HG03469 (cell line): ENCODE data around the gene TRIM41.
A peak's percentile ranks its signal among the peaks of the same experiment; 100 is the strongest.

Source experiments
- ATAC-seq: cut with Tn5 transposase; IDR thresholded peaks from one replicate; pipeline ENCODE4 v1.9.1; 2021; ENCODE audit warnings: mild to moderate bottlenecking, moderate library complexity, moderate number of reproducible peaks; ENCODE audit not compliant: unreplicated experiment

The TRIM41 gene

GRCh38 chr5:181230551-181230950 lies 7.5 kb downstream of the TRIM41 start:
- ATAC-seq, result no peak

- no peak for ATAC-seq
Measured at GRCh38 chr5:181231432-181231831, 8.4 kb downstream of the TRIM41 start.

DNA sequence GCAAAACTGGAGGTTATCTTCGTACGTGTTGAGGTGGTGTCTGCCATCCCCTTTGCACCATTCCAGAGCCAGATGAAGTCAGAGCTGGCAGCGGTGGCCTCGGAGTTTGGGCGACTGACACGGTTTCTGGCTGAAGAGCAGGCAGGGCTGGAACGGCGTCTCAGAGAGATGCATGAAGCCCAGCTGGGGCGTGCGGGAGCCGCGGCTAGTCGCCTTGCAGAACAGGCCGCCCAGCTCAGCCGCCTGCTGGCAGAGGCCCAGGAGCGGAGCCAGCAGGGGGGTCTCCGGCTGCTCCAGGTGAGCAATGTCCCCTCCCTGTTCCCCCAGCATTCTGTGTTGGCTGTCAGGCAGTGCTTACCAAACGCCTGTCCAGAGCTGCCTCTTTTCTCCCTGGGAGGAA lies 9.5 kb downstream of the TRIM41 start:
- no peak for ATAC-seq

- ATAC-seq, result no peak
Measured at GRCh38 chr5:181233088-181233800, 10.2 kb downstream of the TRIM41 start.

- ATAC-seq, result no peak
Measured at GRCh38 chr5:181233801-181234454, 10.8 kb downstream of the TRIM41 start.

- no peak for ATAC-seq
Measured at GRCh38 chr5:181234455-181235306, 11.6 kb downstream of the TRIM41 start.

GRCh38 chr5:181235323-181235688 lies 12.2 kb downstream of the TRIM41 start:
- ATAC-seq, result no peak

DNA sequence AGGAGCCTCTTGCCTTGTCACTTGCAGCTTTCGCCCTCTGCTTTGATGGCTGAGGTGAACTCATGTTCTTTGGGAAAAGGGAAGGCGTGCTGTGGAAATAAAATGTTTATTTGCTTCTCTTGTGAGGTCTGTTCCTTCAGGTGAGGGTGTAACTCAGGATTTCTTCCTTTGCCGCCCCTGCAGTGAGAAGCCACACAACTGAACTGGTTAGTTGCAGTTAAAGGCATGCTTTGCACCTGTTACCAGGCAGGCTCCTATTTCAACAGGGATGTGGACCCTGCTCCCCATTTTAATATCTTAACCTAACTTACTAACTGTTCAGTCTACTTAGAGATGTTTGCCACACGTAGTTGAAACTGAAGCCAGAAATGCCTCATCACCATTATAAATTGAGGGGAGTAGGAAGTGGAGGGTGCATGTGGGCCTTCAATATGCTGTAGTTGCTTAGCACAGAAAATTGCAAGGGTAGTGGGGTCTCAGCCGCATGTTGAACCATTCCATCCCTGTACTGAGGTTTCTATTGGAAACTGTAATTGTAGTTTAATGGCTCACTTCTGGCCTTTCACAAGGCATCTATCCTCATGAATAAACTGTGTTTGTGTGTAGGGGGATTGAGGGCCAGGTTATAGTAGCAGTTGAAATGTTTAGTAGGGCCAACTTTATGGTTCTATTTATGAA lies 12.7 kb downstream of the TRIM41 start:
- ATAC-seq, result no peak

DNA sequence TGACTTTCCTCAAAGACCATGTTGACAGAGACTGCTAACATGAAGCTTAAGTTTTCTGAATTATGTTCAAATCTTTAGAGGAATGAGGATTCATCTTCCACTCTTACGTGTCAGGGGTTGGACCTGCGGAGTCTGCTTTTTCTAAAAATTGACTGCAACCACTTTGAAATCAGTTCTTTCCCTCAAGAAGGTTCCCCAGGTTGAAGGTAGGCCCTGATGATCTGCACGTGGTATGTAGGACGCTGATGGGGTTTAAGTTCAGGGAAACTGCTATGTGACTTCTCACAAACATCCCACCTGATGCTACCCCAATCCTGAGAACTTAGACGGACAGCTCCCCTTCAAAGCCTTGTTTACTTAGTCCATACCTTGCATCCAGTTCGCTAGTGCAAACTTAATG lies 13.4 kb downstream of the TRIM41 start:
- no peak for ATAC-seq

- ATAC-seq, result no peak
Measured at GRCh38 chr5:181236954-181237641, 14.0 kb downstream of the TRIM41 start.

DNA sequence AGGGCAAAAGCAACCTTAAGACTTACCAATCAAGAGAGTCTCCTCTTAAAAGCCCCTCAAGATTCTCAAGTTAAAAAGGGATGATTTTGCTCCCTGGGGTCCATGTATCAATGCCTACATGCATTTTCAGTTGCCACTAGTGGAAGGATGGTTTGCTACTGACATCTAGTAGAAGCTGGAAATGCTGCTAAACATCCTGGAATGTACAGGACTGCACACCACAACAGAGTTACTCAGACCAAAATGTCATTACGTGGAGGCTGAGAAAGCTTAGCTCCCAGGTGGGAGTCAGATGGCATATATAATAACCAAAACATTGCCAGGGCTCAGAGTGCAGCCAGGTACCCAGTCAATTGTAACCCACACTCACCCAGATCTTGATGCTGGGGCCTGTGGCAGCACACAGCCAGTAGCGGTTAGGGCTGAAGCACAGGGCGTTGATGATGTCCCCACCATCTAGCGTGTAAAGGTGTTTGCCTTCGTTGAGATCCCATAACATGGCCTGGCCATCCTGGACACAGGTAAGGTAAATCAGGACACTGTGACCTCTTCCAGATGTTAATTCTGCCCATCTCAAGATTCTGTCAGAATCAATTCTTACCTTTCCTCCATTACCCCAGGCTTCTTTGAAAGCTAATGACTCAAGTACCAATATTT lies 14.8 kb downstream of the TRIM41 start:
- ATAC-seq, result no peak

GRCh38 chr5:181239062-181239663 lies 16.1 kb downstream of the TRIM41 start:
- ATAC-seq, result no peak

- ATAC-seq, result no peak
Measured at GRCh38 chr5:181241393-181241975, 18.4 kb downstream of the TRIM41 start.

GRCh38 chr5:181242031-181242451 lies 19.0 kb downstream of the TRIM41 start:
- ATAC-seq, result no peak

GRCh38 chr5:181243018-181243563 lies 20.0 kb downstream of the TRIM41 start:
- no peak for ATAC-seq

DNA sequence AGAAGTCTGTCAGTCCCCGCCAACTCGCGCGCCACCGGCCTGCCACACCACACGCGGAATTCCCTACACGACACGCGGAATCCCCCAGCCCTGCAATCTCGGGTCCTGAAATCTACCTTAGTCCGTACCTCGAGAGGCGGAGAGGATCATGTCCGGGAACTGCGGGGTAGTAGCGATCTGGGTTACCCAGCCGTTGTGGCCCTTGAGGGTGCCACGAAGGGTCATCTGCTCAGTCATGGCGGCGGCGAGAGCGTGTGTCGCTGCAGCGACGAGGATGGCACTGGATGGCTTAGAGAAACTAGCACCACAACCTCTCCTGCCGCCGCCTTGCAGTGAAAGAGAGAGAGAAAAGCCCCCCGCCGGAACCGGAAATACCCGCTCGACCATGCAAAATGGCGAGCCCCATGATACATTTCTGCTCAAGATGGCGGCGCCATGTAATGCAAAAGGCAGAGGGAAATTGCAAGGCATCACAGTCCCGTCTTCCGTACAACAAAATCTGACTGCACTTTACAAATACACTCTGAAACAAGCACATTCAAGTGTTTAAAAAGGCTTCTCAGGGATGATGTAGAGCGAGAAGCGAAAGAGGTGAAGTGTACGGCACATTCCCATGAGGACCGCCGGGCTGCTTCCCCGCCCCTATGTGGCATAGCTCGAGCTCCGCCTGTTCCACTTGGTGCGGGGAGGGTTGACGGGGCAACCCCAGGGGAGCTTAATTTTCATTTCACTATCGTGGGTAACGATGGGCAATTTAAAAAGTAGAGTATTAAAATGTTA lies 20.7 kb downstream of the TRIM41 start, which contains the start of gene RACK1:
RACK1 (minus strand) TSS at position 343 of the 780 bp plus-strand sequence; CDS start at position 237, 106 bp downstream.
- peak; percentile 41 for ATAC-seq

GRCh38 chr5:181245427-181246275 lies 22.6 kb downstream of the TRIM41 start:
- no peak for ATAC-seq
